Activated CD4-positive, alpha-beta T cell treated with anti-CD3 and anti-CD28 coated beads, Interleukin-2, amount 10 ng/mL, durations not matched to agents 24 days and 14 days (primary cell): ENCODE data around the gene OMP. TPM values are rescaled to one million over a fixed set of nuclear protein-coding genes. Genes with fewer than 3 reads are reported as not detected.

ENCODE experiments used
- DNase-seq: peaks from one replicate; pipeline ENCODE4 v3.0.0; 2022
- H3K27ac Mint-ChIP-seq: one replicate; pipeline ENCODE4 v1.8.0; 2022; ENCODE audit warnings: mild to moderate bottlenecking, mixed read lengths
- H3K27me3 Mint-ChIP-seq: one replicate; pipeline ENCODE4 v1.8.0; 2022; ENCODE audit warnings: mixed read lengths
- H3K36me3 Mint-ChIP-seq: one replicate; pipeline ENCODE4 v1.8.0; 2022; ENCODE audit warnings: low read depth, mild to moderate bottlenecking, mixed read lengths
- H3K4me1 Mint-ChIP-seq: one replicate; pipeline ENCODE4 v1.8.0; 2021; ENCODE audit warnings: mixed read lengths
- H3K4me3 Mint-ChIP-seq: one replicate; pipeline ENCODE4 v1.8.0; 2022; ENCODE audit warnings: mild to moderate bottlenecking, moderate library complexity, mixed read lengths
- H3K9me3 Mint-ChIP-seq: one replicate; pipeline ENCODE4 v1.8.0; 2021; ENCODE audit warnings: mixed read lengths
- intact Hi-C: fragments of 100-400 bp; cut with micrococcal nuclease; formaldehyde crosslinking; loops from one replicate; pipeline ENCODE4 v1.15.1; 2023
- total RNA-seq: library from RNA; stranded (reverse); gene quantifications from 2 replicates; pipeline ENCODE4 v1.2.3, GENCODE V29; 2022

Gene OMP
- total RNA-seq, 1 donor from 2014 or later, result not detected

DNA sequence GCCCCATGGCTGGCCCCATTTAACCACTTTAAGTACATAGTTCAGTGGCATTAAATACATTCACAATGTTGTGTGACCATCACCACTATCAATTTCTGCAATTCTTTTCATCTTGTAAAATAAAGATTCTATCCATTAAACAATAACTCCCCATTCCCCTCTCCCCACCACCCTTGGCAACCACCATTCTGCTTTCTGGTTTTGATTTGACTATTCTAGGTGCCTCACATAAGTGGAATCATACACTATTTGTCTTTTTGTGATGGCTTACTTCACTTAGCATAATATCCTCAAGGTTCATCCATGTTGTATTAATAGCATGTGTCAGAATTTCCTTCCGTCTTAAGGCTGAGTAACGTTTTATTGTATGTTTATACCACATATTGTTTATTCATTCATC lies 32.4 kb downstream of the OMP start:
- no peak overlapping the region for H3K4me3 Mint-ChIP-seq

DNA sequence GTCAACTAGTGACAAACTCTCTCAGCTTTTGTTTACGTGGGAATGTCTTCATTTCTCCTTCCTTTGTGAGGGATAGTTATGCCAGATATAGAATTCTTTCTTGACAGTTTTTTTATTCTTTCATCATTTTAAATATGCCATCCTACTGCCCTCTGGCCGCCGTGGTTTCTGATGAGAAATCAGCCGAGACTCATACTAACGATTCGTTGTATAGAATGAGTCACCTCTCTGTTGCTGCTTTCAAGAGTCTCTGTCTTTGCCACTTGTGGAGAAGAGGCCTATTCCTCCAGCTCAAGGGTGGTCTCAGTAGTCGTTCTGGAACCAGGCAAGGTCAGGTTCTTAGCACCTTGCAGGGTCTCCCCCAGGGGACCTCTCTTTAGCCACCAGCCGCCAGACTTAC lies 33.4 kb downstream of the OMP start:
- DNase-seq, result no peak
- H3K27me3 Mint-ChIP-seq, result peaks cover 35% of the 10 kb centered on the region
- H3K9me3 Mint-ChIP-seq, result no peaks in the 10 kb centered on the region
- H3K4me3 Mint-ChIP-seq, result no peak overlapping the region
- intact Hi-C loops, result no loop called here
- peaks cover 6% of the 10 kb centered on the region for H3K4me1 Mint-ChIP-seq
- H3K36me3 Mint-ChIP-seq, result no peaks in the 10 kb centered on the region
- H3K27ac Mint-ChIP-seq, result no peak overlapping the region

More for the DNA sequence above, 32.4 kb downstream of the OMP start:
- Mint-ChIP-seq H3K27ac (no peak overlapping the region), H3K4me1 (peaks cover 6% of the 10 kb centered on the region), H3K36me3 (no peaks in the 10 kb centered on the region), H3K27me3 (peaks cover 34% of the 10 kb centered on the region), H3K9me3 (no peaks in the 10 kb centered on the region)
- no peak for DNase-seq
- intact Hi-C loops, result no loop called here

DNA sequence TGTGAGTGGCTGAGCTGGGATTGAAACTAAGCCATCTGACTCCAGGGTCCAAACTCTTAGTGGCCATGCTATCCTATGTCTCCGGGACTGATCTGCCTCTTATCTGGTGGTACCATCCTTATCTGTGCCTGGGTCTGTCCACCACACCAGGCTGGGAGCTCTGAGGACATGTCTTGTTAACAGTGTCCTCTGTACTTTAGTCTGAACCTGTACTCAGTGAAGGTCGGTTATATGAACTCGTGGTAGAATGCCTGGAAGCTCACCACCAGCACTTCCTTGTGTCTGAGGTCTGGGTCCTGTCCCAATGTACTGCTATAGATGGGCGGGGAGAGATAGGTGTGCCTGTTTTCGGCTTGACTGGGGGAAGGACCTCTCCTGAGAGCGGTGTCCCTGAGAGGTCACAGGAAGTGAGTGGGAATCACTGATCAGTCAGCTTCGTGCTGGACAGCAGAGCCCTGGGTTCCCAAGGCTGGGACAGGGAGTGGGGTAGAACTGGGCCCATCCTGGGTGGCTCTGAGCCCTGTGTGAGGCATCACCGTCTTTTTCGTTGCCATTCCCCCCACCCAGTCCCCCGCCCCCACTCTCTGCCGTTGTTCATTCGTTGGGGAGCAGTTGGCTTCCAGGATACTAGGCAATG lies 34.3 kb downstream of the OMP start:
- H3K4me3 Mint-ChIP-seq, result no peak overlapping the region
- H3K27me3 Mint-ChIP-seq, result peaks cover 35% of the 10 kb centered on the region
- no peaks in the 10 kb centered on the region for H3K9me3 Mint-ChIP-seq
- H3K27ac Mint-ChIP-seq, result no peak overlapping the region
- DNase-seq, result no peak
- H3K4me1 Mint-ChIP-seq, result peaks cover 8% of the 10 kb centered on the region
- no peaks in the 10 kb centered on the region for H3K36me3 Mint-ChIP-seq
- intact Hi-C loops, result no loop called here

DNA sequence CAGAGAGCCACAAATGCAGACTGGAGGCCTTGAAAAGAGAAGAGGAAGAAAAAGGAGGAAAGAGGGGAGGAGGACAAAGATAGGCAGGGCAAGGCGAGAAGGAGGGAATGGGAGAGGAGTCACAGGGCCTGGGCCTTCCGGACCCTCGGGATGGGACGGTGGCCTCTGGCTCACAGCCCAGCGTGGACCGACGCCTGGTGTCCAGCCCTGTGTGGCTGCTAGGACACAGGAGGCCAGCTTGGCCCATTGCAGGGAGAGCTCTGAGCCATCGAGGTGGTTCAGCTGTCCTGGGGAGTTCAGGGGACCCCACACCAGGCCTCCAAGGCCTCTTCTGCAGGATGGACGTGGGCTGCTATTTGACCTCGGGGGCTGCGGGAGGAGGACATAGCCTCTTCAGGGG lies 34.8 kb downstream of the OMP start:
- Mint-ChIP-seq H3K36me3 (no peaks in the 10 kb centered on the region), H3K27me3 (peaks cover 35% of the 10 kb centered on the region), H3K4me3 (no peak overlapping the region), H3K27ac (no peak overlapping the region), H3K4me1 (peaks cover 12% of the 10 kb centered on the region), H3K9me3 (no peaks in the 10 kb centered on the region)
- intact Hi-C loops, result no loop called here
- DNase-seq, result no peak

DNA sequence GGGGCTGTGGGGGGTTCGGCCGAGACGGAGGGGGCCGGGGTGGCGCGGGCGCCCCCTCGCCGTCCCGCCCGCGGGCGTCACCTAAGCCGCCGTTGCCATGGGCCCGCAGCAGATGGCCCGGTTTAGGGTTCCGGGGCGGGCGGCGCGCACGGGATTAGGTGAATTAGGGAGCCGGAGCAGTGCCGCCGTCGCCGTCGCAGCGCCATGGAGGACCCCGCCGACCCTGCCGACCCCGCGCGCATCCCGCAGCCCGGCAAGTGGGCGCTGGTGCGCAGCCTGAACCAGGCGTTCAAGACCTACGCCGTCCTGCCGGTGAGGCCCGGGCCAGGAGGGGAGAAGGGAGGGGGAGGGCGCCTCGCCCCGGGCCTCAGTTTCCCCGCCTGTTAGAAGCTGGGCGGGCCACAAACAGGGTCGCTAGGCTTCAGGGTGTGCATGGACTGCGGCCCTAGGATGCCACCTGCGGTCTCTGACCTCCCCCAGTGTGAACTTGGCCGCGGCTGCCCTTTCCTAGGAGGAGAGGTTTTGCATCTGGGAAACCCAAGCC lies 35.5 kb downstream of the OMP start:
- Mint-ChIP-seq H3K27me3 (peaks cover 35% of the 10 kb centered on the region), H3K27ac (no peak overlapping the region), H3K36me3 (no peaks in the 10 kb centered on the region), H3K4me3 (no peak overlapping the region), H3K4me1 (peaks cover 12% of the 10 kb centered on the region), H3K9me3 (no peaks in the 10 kb centered on the region)
- intact Hi-C loops, result no loop called here
- DNase-seq, result no peak

DNA sequence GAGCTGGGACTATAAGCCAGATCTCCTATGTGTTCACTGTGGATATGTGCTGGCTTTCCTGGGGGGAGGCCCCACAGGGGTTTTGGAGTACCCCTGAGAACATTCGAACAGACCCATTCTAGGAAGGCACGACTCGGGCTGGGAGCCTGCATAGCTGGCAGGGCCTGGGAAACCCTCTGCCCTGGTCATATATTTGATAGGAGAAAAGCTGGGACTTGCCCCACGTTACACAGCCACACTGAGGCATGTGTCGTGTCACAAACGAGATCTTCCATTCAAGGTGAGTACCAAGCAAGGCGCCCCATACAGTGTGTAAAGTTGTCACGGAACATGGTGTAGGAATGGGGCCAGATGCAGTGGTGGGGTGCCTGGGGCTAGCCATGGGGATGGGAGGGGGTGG lies 36.6 kb downstream of the OMP start:
- H3K36me3 Mint-ChIP-seq, result no peaks in the 10 kb centered on the region
- intact Hi-C loops, result no loop called here
- H3K4me1 Mint-ChIP-seq, result peaks cover 12% of the 10 kb centered on the region
- DNase-seq, result no peak
- no peak overlapping the region for H3K27ac Mint-ChIP-seq
- H3K9me3 Mint-ChIP-seq, result no peaks in the 10 kb centered on the region
- H3K27me3 Mint-ChIP-seq, result peaks cover 30% of the 10 kb centered on the region
- no peak overlapping the region for H3K4me3 Mint-ChIP-seq

DNA sequence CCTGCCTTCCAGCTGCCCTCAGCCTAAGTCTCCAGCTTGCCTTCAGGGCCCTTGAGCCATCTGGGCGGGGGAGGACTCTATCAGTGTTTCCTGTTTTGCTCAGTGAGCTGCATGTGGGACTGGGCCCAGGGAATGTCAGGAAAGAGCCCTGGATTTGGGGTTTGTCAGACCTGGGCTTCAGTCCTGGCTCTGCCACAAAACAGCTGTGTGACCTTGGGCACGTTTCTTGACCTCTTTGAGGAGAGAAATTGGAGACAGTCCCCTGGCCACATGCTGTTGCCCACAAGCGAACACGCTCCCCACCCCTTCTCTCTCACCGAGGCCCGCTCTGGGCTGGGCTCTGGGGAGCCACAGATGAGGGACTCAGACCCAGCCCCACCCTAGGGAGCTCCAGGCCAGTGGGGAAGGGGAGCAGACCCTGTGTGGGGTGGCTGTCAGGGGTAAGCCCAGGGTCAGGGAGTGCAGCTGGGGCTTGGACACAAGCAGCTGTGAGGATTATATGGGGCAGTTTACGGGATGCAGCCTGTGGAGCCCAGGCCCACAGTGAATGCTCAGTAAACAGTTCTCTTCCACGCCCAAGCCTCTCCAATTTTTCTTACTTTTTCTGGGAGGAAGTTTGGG lies 37.7 kb downstream of the OMP start:
- H3K36me3 Mint-ChIP-seq, result no peaks in the 10 kb centered on the region
- no peak overlapping the region for H3K27ac Mint-ChIP-seq
- H3K9me3 Mint-ChIP-seq, result no peaks in the 10 kb centered on the region
- peaks cover 30% of the 10 kb centered on the region for H3K27me3 Mint-ChIP-seq
- H3K4me3 Mint-ChIP-seq, result no peak overlapping the region
- DNase-seq, result no peak
- intact Hi-C loops, result no loop called here
- H3K4me1 Mint-ChIP-seq, result peaks cover 12% of the 10 kb centered on the region

DNA sequence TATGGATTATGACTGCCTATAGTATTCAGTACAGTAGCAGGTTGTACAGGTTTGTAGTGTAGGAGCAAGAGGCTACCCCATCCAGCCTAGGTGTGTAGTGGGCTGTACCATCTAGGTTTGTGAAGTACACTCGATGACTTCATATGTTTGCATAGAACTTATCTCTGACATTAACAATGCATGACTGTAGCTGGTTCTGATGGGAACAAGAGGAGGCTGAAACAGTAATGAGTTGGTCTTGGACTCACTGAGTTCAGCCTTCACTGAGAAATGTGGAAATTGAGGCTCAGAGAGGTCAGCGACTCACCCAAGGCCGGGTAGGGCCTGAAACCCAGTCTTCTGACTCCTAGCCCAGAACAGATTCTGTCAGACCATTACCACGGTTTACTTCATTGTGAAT lies 38.4 kb downstream of the OMP start:
- Mint-ChIP-seq H3K4me1 (peaks cover 12% of the 10 kb centered on the region), H3K4me3 (no peak overlapping the region), H3K36me3 (no peaks in the 10 kb centered on the region), H3K27me3 (peaks cover 27% of the 10 kb centered on the region), H3K27ac (no peak overlapping the region), H3K9me3 (no peaks in the 10 kb centered on the region)
- intact Hi-C loops, result no loop called here
- DNase-seq, result no peak

DNA sequence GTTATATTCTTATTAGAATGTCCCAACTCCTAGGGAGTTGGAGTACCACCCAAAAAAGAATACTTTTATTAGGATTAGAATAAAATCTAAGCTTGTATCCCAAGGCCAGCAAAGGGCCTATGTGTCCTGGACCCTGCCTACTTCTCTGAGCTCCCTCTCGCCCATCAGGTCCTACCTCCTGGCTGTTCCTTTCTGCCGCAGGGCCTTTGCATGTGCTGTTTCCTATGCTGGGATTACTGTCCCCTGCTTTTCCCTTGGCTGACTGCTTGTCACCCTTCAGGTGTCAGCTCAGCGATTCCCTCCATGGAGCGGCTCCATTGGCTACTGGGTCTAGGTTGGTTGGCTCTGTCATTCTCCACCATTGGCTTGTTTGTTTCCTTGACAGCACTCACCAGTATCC lies 38.8 kb downstream of the OMP start:
- Mint-ChIP-seq H3K27me3 (peaks cover 25% of the 10 kb centered on the region), H3K4me1 (peaks cover 9% of the 10 kb centered on the region), H3K36me3 (no peaks in the 10 kb centered on the region), H3K27ac (no peak overlapping the region), H3K9me3 (no peaks in the 10 kb centered on the region), H3K4me3 (no peak overlapping the region)
- intact Hi-C loops, result no loop called here
- no peak for DNase-seq

DNA sequence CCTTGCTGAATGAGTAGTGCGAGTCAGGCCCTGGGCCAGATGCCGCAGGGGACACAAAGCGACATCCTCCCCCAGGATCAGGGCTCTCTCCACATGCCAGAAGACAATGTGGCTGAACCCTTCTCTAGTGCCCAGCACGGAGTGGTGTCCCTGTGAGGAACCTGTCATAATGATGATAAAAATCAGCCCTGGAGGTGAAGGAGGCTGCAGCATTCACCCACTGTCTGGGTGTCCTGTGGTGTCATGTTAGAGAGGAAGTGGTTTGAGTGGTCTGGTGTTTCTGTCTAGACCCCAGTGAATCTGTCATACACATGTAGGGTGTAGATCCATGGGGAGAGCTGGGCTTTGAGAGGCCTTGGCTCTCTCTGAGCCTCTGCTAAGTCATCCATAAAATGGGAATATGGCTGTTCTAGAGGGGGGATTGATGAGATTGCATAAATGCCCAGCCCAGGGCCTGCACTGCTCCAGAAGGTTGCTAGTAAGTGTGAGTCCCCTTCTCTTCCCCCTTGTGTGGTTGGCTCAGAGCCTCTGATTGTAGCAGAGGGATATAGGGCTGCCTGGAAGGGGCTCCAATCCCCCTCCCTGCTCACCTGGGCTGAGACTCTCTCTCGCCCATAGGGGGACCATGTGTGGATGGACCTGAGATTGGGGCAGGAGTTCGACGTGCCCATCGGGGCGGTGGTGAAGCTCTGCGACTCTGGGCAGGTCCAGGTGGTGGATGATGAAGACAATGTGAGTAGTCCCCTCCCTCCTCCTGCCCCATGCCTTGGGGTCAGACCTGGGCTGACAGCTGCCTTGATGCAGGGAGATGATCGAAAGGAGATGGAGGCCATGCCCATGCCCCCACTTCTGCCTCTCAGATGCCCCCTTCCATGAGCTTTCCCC lies 39.7 kb downstream of the OMP start:
- intact Hi-C loops, result no loop called here
- Mint-ChIP-seq H3K4me3 (no peak overlapping the region), H3K9me3 (no peaks in the 10 kb centered on the region), H3K4me1 (peaks cover 6% of the 10 kb centered on the region), H3K27me3 (peaks cover 21% of the 10 kb centered on the region), H3K36me3 (no peaks in the 10 kb centered on the region), H3K27ac (no peak overlapping the region)
- DNase-seq, result peak; percentile 71

DNA sequence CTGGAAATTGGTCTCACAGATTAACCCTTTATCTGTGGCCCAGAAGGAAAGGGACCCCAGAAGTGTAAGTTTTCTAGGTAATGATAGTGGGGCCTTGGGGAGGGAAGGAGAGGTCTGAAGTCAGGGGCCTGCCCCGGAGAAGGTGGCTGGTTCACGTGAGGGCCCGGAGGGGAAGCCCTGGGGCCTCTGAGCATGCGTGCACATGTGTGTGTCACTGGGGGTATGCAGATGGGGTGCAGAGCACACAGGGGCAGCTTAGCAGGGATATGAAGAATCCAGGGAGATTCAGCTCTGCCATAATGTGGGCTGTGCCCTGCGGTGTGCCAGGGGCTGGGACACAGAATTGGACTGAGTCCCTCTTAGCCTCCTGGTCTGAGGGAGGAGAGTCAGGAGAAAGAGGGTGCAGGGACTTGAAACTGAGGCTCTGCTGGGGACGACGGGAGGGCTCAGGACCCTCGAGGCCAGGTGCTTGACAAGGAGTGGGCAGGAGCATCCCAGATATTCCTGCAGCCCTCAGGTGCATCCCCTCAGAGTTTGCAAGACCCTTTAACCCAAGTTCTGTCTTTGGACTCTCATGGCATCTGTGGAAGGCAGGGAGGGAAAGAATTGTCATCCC lies 40.9 kb downstream of the OMP start:
- Mint-ChIP-seq H3K4me3 (no peak overlapping the region), H3K27ac (no peak overlapping the region), H3K4me1 (peaks cover 13% of the 10 kb centered on the region), H3K27me3 (peaks cover 28% of the 10 kb centered on the region), H3K36me3 (no peaks in the 10 kb centered on the region), H3K9me3 (no peaks in the 10 kb centered on the region)
- DNase-seq, result no peak
- intact Hi-C loops, result no loop called here

DNA sequence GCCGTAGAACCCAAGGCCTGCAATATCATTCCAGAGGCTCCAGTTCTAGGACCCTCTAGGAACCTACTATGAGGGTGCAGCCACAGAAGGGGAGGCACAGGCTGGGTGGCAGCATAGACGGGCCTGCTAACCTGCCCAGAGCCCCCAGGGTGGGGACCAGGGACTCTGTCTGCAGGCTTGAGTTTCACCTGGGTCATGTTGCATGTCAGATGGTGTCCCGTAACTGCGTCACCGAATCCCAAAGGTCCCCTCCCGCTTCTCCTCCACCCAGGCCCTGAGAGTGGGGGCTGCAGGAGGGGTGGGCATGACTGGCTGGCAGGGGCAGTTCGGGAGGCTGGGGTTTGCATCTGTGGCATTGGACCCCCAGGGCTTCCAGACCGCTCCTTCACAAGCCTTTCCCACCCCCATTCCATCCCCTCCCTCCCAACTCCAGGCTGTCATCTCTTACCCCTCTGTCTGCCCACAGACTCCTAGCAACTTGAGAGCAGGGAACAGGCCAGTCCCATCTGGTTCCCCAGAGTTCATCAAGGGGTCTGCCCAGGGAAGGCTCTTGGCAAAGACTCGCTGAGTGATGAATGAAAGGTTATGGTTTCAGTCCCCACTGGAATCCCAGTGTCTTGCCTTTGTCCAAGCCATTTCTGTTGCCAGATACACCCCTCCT lies 41.7 kb downstream of the OMP start:
- Mint-ChIP-seq H3K36me3 (no peaks in the 10 kb centered on the region), H3K9me3 (no peaks in the 10 kb centered on the region), H3K4me3 (no peak overlapping the region), H3K4me1 (peaks cover 14% of the 10 kb centered on the region), H3K27ac (no peak overlapping the region), H3K27me3 (peaks cover 21% of the 10 kb centered on the region)
- no peak for DNase-seq
- intact Hi-C loops, result no loop called here

DNA sequence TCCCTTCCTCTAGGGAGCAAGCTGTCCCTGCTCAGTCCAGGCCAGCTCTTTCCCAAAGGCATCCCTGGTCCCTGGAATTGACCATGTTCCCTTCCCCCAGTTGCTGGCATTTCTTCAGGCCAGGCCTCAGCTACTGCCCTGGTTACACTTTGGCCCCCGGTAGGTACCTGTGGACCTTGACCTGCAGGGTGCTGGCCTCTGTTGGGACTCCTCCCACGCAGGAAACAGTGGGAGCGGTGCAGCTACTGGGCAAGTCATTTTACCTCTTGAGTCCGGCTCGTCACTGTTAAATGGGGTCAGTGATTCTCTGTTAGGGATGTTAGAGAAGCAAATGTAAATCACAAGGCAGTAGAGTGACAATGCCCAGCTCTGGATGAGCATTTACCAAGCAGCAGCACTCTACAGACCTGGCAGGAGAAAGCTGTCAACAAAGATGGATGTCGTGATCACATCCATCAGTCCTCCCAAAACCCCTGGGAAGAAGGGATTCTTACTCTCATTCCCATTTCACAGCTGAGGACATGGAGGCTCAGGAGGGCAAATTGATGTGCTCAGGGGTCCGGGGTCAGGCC lies 42.3 kb downstream of the OMP start:
- H3K4me3 Mint-ChIP-seq, result no peak overlapping the region
- H3K9me3 Mint-ChIP-seq, result no peaks in the 10 kb centered on the region
- intact Hi-C loops, result no loop called here
- H3K27ac Mint-ChIP-seq, result no peak overlapping the region
- H3K4me1 Mint-ChIP-seq, result peaks cover 15% of the 10 kb centered on the region
- no peak for DNase-seq
- H3K36me3 Mint-ChIP-seq, result no peaks in the 10 kb centered on the region
- H3K27me3 Mint-ChIP-seq, result peaks cover 16% of the 10 kb centered on the region
